ENCODE results near the gene CHAF1B.

CHAF1B gene

GRCh38 chr21:36456729-36457414 is 71.7 kb downstream of the CHAF1B start:
- no peaks in the 10 kb centered on the region for H3K9me3 ChIP-seq (ENCODE audit: control insufficient read depth in 5 of 5, low read length in 5 of 5)
- H3K4me1 ChIP-seq (ENCODE audit: control insufficient read depth in 5 of 5, insufficient read depth in 5 of 5, low read length in 5 of 5): peaks cover 0 to 3% (median 0%) of the 10 kb centered on the region in 5 donors
- H3K36me3 ChIP-seq (ENCODE audit: control insufficient read depth in 5 of 5, insufficient read depth in 5 of 5, low read length in 5 of 5): no peaks in the 10 kb centered on the region
- H3K4me3 ChIP-seq (ENCODE audit: low read depth in 1 of 5, low read length in 5 of 5): no peak overlapping the region
- no peak overlapping the region for H3K27ac ChIP-seq (ENCODE audit: low read depth, low read length)
- no peak overlapping the region for H3K9ac ChIP-seq (ENCODE audit: low read length in 5 of 5)
- H3K27me3 ChIP-seq (ENCODE audit: control insufficient read depth in 5 of 5, insufficient read depth in 4 of 5, low read length in 5 of 5): peaks cover 0 to 9% (median 2%) of the 10 kb centered on the region in 5 donors

GRCh38 chr21:36459098-36459497 is 73.9 kb downstream of the CHAF1B start:
- Histone ChIP-seq H3K4me1 (ENCODE audit: control insufficient read depth in 5 of 5, insufficient read depth in 5 of 5, low read length in 5 of 5) (peaks cover 0 to 3% (median 0%) of the 10 kb centered on the region in 5 donors), H3K9ac (ENCODE audit: low read length in 5 of 5) (no peak overlapping the region), H3K27ac (ENCODE audit: low read depth, low read length) (no peak overlapping the region), H3K36me3 (ENCODE audit: control insufficient read depth in 5 of 5, insufficient read depth in 5 of 5, low read length in 5 of 5) (no peaks in the 10 kb centered on the region), H3K4me3 (ENCODE audit: low read depth in 1 of 5, low read length in 5 of 5) (no peak overlapping the region), H3K27me3 (ENCODE audit: control insufficient read depth in 5 of 5, insufficient read depth in 4 of 5, low read length in 5 of 5) (peaks cover 0 to 13% (median 6%) of the 10 kb centered on the region in 5 donors), H3K9me3 (ENCODE audit: control insufficient read depth in 5 of 5, low read length in 5 of 5) (no peaks in the 10 kb centered on the region)

GRCh38 chr21:36460866-36461265 is 75.7 kb downstream of the CHAF1B start:
- peaks cover 0 to 13% (median 11%) of the 10 kb centered on the region in 5 donors for H3K27me3 ChIP-seq (ENCODE audit: control insufficient read depth in 5 of 5, insufficient read depth in 4 of 5, low read length in 5 of 5)
- peaks cover 0 to 3% (median 0%) of the 10 kb centered on the region in 5 donors for H3K4me1 ChIP-seq (ENCODE audit: control insufficient read depth in 5 of 5, insufficient read depth in 5 of 5, low read length in 5 of 5)
- H3K9ac ChIP-seq (ENCODE audit: low read length in 5 of 5): no peak overlapping the region
- no peaks in the 10 kb centered on the region for H3K9me3 ChIP-seq (ENCODE audit: control insufficient read depth in 5 of 5, low read length in 5 of 5)
- no peaks in the 10 kb centered on the region for H3K36me3 ChIP-seq (ENCODE audit: control insufficient read depth in 5 of 5, insufficient read depth in 5 of 5, low read length in 5 of 5)
- H3K4me3 ChIP-seq (ENCODE audit: low read depth in 1 of 5, low read length in 5 of 5): no peak overlapping the region
- no peak overlapping the region for H3K27ac ChIP-seq (ENCODE audit: low read depth, low read length)

GRCh38 chr21:36461277-36461917 is 76.2 kb downstream of the CHAF1B start:
- Histone ChIP-seq H3K27me3 (ENCODE audit: control insufficient read depth in 5 of 5, insufficient read depth in 4 of 5, low read length in 5 of 5) (peaks cover 0 to 13% (median 11%) of the 10 kb centered on the region in 5 donors), H3K27ac (ENCODE audit: low read depth, low read length) (no peak overlapping the region), H3K9ac (ENCODE audit: low read length in 5 of 5) (no peak overlapping the region), H3K36me3 (ENCODE audit: control insufficient read depth in 5 of 5, insufficient read depth in 5 of 5, low read length in 5 of 5) (no peaks in the 10 kb centered on the region), H3K4me1 (ENCODE audit: control insufficient read depth in 5 of 5, insufficient read depth in 5 of 5, low read length in 5 of 5) (peaks cover 0 to 3% (median 0%) of the 10 kb centered on the region in 5 donors), H3K9me3 (ENCODE audit: control insufficient read depth in 5 of 5, low read length in 5 of 5) (no peaks in the 10 kb centered on the region), H3K4me3 (ENCODE audit: low read depth in 1 of 5, low read length in 5 of 5) (no peak overlapping the region)

GRCh38 chr21:36461918-36462486 is 76.8 kb downstream of the CHAF1B start:
- Histone ChIP-seq H3K9me3 (ENCODE audit: control insufficient read depth in 5 of 5, low read length in 5 of 5) (no peaks in the 10 kb centered on the region), H3K4me1 (ENCODE audit: control insufficient read depth in 5 of 5, insufficient read depth in 5 of 5, low read length in 5 of 5) (peaks cover 0 to 1% (median 0%) of the 10 kb centered on the region in 5 donors), H3K9ac (ENCODE audit: low read length in 5 of 5) (no peak overlapping the region), H3K36me3 (ENCODE audit: control insufficient read depth in 5 of 5, insufficient read depth in 5 of 5, low read length in 5 of 5) (no peaks in the 10 kb centered on the region), H3K27ac (ENCODE audit: low read depth, low read length) (no peak overlapping the region), H3K27me3 (ENCODE audit: control insufficient read depth in 5 of 5, insufficient read depth in 4 of 5, low read length in 5 of 5) (peaks cover 0 to 13% (median 11%) of the 10 kb centered on the region in 5 donors), H3K4me3 (ENCODE audit: low read depth in 1 of 5, low read length in 5 of 5) (no peak overlapping the region)

- H3K27ac ChIP-seq (ENCODE audit: low read depth, low read length): no peak overlapping the region
- no peaks in the 10 kb centered on the region for H3K9me3 ChIP-seq (ENCODE audit: control insufficient read depth in 5 of 5, low read length in 5 of 5)
- H3K36me3 ChIP-seq (ENCODE audit: control insufficient read depth in 5 of 5, insufficient read depth in 5 of 5, low read length in 5 of 5): no peaks in the 10 kb centered on the region
- H3K9ac ChIP-seq (ENCODE audit: low read length in 5 of 5): no peak overlapping the region
- H3K4me1 ChIP-seq (ENCODE audit: control insufficient read depth in 5 of 5, insufficient read depth in 5 of 5, low read length in 5 of 5): no peaks in the 10 kb centered on the region
- H3K27me3 ChIP-seq (ENCODE audit: control insufficient read depth in 5 of 5, insufficient read depth in 4 of 5, low read length in 5 of 5): peaks cover 0 to 13% (median 11%) of the 10 kb centered on the region in 5 donors
- H3K4me3 ChIP-seq (ENCODE audit: low read depth in 1 of 5, low read length in 5 of 5): no peak overlapping the region
These were observed 78.0 kb downstream of the CHAF1B start for GRCh38 chr21:36463204-36463603.

GRCh38 chr21:36463991-36464390 is 78.8 kb downstream of the CHAF1B start:
- Histone ChIP-seq H3K9me3 (ENCODE audit: control insufficient read depth in 5 of 5, low read length in 5 of 5) (no peaks in the 10 kb centered on the region), H3K4me1 (ENCODE audit: control insufficient read depth in 5 of 5, insufficient read depth in 5 of 5, low read length in 5 of 5) (no peaks in the 10 kb centered on the region), H3K4me3 (ENCODE audit: low read depth in 1 of 5, low read length in 5 of 5) (no peak overlapping the region), H3K27me3 (ENCODE audit: control insufficient read depth in 5 of 5, insufficient read depth in 4 of 5, low read length in 5 of 5) (peaks cover 0 to 13% (median 11%) of the 10 kb centered on the region in 5 donors), H3K9ac (ENCODE audit: low read length in 5 of 5) (no peak overlapping the region), H3K27ac (ENCODE audit: low read depth, low read length) (no peak overlapping the region), H3K36me3 (ENCODE audit: control insufficient read depth in 5 of 5, insufficient read depth in 5 of 5, low read length in 5 of 5) (no peaks in the 10 kb centered on the region)

GRCh38 chr21:36464590-36464989 is 79.4 kb downstream of the CHAF1B start:
- Histone ChIP-seq H3K4me1 (ENCODE audit: control insufficient read depth in 5 of 5, insufficient read depth in 5 of 5, low read length in 5 of 5) (no peaks in the 10 kb centered on the region), H3K4me3 (ENCODE audit: low read depth in 1 of 5, low read length in 5 of 5) (no peak overlapping the region), H3K9me3 (ENCODE audit: control insufficient read depth in 5 of 5, low read length in 5 of 5) (no peaks in the 10 kb centered on the region), H3K27ac (ENCODE audit: low read depth, low read length) (no peak overlapping the region), H3K36me3 (ENCODE audit: control insufficient read depth in 5 of 5, insufficient read depth in 5 of 5, low read length in 5 of 5) (no peaks in the 10 kb centered on the region), H3K27me3 (ENCODE audit: control insufficient read depth in 5 of 5, insufficient read depth in 4 of 5, low read length in 5 of 5) (peaks cover 0 to 13% (median 11%) of the 10 kb centered on the region in 5 donors), H3K9ac (ENCODE audit: low read length in 5 of 5) (no peak overlapping the region)

GRCh38 chr21:36465478-36465877 is 80.3 kb downstream of the CHAF1B start:
- Histone ChIP-seq H3K4me3 (ENCODE audit: low read depth in 1 of 5, low read length in 5 of 5) (no peak overlapping the region), H3K36me3 (ENCODE audit: control insufficient read depth in 5 of 5, insufficient read depth in 5 of 5, low read length in 5 of 5) (no peaks in the 10 kb centered on the region), H3K4me1 (ENCODE audit: control insufficient read depth in 5 of 5, insufficient read depth in 5 of 5, low read length in 5 of 5) (no peaks in the 10 kb centered on the region), H3K27ac (ENCODE audit: low read depth, low read length) (no peak overlapping the region), H3K9ac (ENCODE audit: low read length in 5 of 5) (no peak overlapping the region), H3K27me3 (ENCODE audit: control insufficient read depth in 5 of 5, insufficient read depth in 4 of 5, low read length in 5 of 5) (peaks cover 0 to 13% (median 11%) of the 10 kb centered on the region in 5 donors), H3K9me3 (ENCODE audit: control insufficient read depth in 5 of 5, low read length in 5 of 5) (no peaks in the 10 kb centered on the region)

GRCh38 chr21:36466061-36466511 is 80.9 kb downstream of the CHAF1B start:
- Histone ChIP-seq H3K9ac (ENCODE audit: low read length in 5 of 5) (no peak overlapping the region), H3K27ac (ENCODE audit: low read depth, low read length) (no peak overlapping the region), H3K4me1 (ENCODE audit: control insufficient read depth in 5 of 5, insufficient read depth in 5 of 5, low read length in 5 of 5) (no peaks in the 10 kb centered on the region), H3K4me3 (ENCODE audit: low read depth in 1 of 5, low read length in 5 of 5) (no peak overlapping the region), H3K36me3 (ENCODE audit: control insufficient read depth in 5 of 5, insufficient read depth in 5 of 5, low read length in 5 of 5) (no peaks in the 10 kb centered on the region), H3K9me3 (ENCODE audit: control insufficient read depth in 5 of 5, low read length in 5 of 5) (no peaks in the 10 kb centered on the region), H3K27me3 (ENCODE audit: control insufficient read depth in 5 of 5, insufficient read depth in 4 of 5, low read length in 5 of 5) (peaks cover 0 to 12% (median 11%) of the 10 kb centered on the region in 5 donors)

All from subcutaneous abdominal adipose tissue (tissue), 5 donors.